Ishikawa (cell line): ENCODE data around the gene CISTR.

Experiments
- CEBPB ChIP-seq: IDR thresholded peaks from 2 replicates; pipeline ENCODE4 v1.6.1; 2012
- CREB1 ChIP-seq: IDR thresholded peaks from 2 replicates; pipeline ENCODE4 v1.6.1; 2012; ENCODE audit warnings: low read depth
- EGR1 ChIP-seq: IDR thresholded peaks from 2 replicates; pipeline ENCODE4 v1.6.1; 2012
- EP300 ChIP-seq: IDR thresholded peaks from 2 replicates; pipeline ENCODE4 v1.6.1; 2012; ENCODE audit warnings: borderline replicate concordance
- FOXM1 ChIP-seq: IDR thresholded peaks from 2 replicates; pipeline ENCODE4 v1.6.1; 2012; ENCODE audit warnings: low read depth, borderline replicate concordance
- MAX ChIP-seq: IDR thresholded peaks from 2 replicates; pipeline ENCODE4 v1.6.1; 2012
- NFIC ChIP-seq: IDR thresholded peaks from 2 replicates; pipeline ENCODE4 v1.6.1; 2012
- RAD21 ChIP-seq: IDR thresholded peaks from 2 replicates; pipeline ENCODE4 v1.6.1; 2012; ENCODE audit warnings: low read depth
- TAF1 ChIP-seq: IDR thresholded peaks from 2 replicates; pipeline ENCODE4 v1.6.1; 2012; ENCODE audit warnings: low read depth, mild to moderate bottlenecking
- TCF12 ChIP-seq: IDR thresholded peaks from 2 replicates; pipeline ENCODE4 v1.6.1; 2012; ENCODE audit warnings: low read depth
- TEAD4 ChIP-seq: IDR thresholded peaks from 2 replicates; pipeline ENCODE4 v1.6.1; 2012
- YY1 ChIP-seq: IDR thresholded peaks from 2 replicates; pipeline ENCODE4 v1.6.1; 2012; ENCODE audit warnings: low read depth
- ZBTB7A ChIP-seq: IDR thresholded peaks from 2 replicates; pipeline ENCODE4 v1.6.1; 2012; ENCODE audit warnings: low read depth
- TF ChIP-seq, protein P1 (sequence below): IDR thresholded peaks from 2 replicates; pipeline ENCODE4 v1.6.1; 2012; ENCODE audit warnings: low read depth, mild to moderate bottlenecking
- TF ChIP-seq, protein P2 (sequence below): IDR thresholded peaks from 2 replicates; pipeline ENCODE4 v1.6.1; 2012

Gene CISTR

DNA sequence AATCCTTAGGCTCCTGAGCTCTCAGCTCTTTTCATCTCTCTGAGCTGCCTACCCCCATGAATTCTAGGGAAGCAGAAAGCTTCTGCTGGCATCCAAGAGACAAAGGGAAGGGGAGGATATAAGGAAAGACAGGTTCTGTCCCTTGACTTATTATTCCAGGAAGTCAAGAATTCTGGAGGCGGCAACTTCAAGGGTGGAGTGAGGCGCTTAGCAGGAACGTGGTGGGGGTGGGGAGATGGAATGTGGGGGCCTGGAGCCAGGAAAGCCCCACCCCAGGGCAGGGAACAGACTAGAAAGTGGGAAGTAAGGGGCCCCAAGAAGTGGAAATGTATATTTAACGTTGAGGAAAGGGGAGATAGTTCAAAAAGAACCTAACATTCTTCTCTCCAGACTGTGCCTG lies 26.0 kb downstream of the CISTR start:
- TF ChIP-seq RAD21 = no peak
- TF ChIP-seq FOXM1 = no peak
- TF ChIP-seq TCF12 = no peak

- TF ChIP-seq EP300 = no peak
- TF ChIP-seq, protein P1, sequence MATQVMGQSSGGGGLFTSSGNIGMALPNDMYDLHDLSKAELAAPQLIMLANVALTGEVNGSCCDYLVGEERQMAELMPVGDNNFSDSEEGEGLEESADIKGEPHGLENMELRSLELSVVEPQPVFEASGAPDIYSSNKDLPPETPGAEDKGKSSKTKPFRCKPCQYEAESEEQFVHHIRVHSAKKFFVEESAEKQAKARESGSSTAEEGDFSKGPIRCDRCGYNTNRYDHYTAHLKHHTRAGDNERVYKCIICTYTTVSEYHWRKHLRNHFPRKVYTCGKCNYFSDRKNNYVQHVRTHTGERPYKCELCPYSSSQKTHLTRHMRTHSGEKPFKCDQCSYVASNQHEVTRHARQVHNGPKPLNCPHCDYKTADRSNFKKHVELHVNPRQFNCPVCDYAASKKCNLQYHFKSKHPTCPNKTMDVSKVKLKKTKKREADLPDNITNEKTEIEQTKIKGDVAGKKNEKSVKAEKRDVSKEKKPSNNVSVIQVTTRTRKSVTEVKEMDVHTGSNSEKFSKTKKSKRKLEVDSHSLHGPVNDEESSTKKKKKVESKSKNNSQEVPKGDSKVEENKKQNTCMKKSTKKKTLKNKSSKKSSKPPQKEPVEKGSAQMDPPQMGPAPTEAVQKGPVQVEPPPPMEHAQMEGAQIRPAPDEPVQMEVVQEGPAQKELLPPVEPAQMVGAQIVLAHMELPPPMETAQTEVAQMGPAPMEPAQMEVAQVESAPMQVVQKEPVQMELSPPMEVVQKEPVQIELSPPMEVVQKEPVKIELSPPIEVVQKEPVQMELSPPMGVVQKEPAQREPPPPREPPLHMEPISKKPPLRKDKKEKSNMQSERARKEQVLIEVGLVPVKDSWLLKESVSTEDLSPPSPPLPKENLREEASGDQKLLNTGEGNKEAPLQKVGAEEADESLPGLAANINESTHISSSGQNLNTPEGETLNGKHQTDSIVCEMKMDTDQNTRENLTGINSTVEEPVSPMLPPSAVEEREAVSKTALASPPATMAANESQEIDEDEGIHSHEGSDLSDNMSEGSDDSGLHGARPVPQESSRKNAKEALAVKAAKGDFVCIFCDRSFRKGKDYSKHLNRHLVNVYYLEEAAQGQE = no peak
- TF ChIP-seq ZBTB7A = no peak
- no peak for TF ChIP-seq TEAD4
- TF ChIP-seq YY1 = no peak
- TF ChIP-seq FOXM1 = no peak
- no peak for TF ChIP-seq EGR1
- TF ChIP-seq TCF12 = no peak
- TF ChIP-seq NFIC = no peak
- no peak for TF ChIP-seq MAX
- no peak for TF ChIP-seq TAF1
- TF ChIP-seq RAD21 = no peak
- no peak for TF ChIP-seq CREB1
- TF ChIP-seq, protein P2, sequence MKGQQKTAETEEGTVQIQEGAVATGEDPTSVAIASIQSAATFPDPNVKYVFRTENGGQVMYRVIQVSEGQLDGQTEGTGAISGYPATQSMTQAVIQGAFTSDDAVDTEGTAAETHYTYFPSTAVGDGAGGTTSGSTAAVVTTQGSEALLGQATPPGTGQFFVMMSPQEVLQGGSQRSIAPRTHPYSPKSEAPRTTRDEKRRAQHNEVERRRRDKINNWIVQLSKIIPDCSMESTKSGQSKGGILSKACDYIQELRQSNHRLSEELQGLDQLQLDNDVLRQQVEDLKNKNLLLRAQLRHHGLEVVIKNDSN = no peak
Observed at GRCh38 chr12:53722450-53723041, 29.2 kb downstream of the CISTR start.

GRCh38 chr12:53720946-53721345 lies 30.8 kb downstream of the CISTR start:
- TF ChIP-seq NFIC (no peak), TAF1 (no peak), TEAD4 (no peak), EGR1 (no peak), CREB1 (no peak), MAX (no peak), TCF12 (no peak), EP300 (no peak), YY1 (no peak), CEBPB (no peak), ZBTB7A (no peak), FOXM1 (no peak), RAD21 (no peak)
- TF ChIP-seq, protein P2 = no peak
- TF ChIP-seq, protein P1 = no peak

GRCh38 chr12:53719649-53720048 lies 32.1 kb downstream of the CISTR start:
- TF ChIP-seq EGR1 = no peak
- TF ChIP-seq TEAD4 = no peak
- no peak for TF ChIP-seq EP300
- TF ChIP-seq NFIC = no peak
- no peak for TF ChIP-seq TCF12

DNA sequence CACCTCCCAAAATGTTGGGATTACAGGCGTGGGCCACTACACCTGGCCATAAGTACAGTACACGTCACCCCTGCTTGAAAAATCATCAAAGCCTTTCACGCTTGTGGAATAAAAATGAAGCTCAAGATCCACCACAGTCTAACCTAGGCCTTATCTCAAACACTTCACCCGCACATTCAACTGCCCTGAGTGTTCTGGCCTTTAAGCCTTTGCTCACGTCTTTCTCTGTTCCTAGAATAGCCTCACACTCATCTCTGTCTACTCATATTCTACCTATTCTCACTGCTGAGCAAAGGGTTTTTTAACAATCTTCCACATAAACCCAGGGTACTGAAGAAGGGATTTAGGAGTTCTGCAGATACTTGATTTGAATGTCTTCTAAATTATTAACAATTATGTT lies 34.5 kb downstream of the CISTR start:
- TF ChIP-seq TCF12 (no peak), CREB1 (no peak), EGR1 (no peak), TAF1 (no peak), FOXM1 (no peak), YY1 (no peak), ZBTB7A (no peak), EP300 (no peak)

GRCh38 chr12:53714004-53714403 lies 37.8 kb downstream of the CISTR start:
- TF ChIP-seq FOXM1 (no peak), YY1 (no peak), ZBTB7A (no peak), TAF1 (no peak), CEBPB (no peak)
- TF ChIP-seq, protein P2 = no peak
